ENCODE results near the gene FLVCR1.

DNA sequence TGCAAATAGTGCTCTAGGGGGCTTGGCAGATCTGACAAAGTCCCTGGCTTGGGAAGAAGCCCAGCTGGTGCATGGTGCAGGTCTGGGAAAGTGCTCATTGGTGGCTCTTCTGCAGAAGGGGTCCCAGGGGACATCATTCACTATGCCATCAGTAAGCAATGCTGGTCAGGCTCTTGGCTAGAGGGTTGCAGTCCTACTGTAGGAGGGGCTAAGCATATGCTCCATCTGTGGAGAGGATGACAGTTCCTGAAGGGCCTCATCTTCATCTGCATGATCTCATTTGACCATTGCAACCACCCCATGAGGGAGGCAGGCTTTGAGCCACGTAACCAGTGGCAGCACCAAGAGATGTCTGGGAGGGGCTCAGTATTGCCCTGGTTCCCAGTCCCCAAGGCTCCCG lies 60.7 kb downstream of the FLVCR1 start:
- TF ChIP-seq, protein P1, sequence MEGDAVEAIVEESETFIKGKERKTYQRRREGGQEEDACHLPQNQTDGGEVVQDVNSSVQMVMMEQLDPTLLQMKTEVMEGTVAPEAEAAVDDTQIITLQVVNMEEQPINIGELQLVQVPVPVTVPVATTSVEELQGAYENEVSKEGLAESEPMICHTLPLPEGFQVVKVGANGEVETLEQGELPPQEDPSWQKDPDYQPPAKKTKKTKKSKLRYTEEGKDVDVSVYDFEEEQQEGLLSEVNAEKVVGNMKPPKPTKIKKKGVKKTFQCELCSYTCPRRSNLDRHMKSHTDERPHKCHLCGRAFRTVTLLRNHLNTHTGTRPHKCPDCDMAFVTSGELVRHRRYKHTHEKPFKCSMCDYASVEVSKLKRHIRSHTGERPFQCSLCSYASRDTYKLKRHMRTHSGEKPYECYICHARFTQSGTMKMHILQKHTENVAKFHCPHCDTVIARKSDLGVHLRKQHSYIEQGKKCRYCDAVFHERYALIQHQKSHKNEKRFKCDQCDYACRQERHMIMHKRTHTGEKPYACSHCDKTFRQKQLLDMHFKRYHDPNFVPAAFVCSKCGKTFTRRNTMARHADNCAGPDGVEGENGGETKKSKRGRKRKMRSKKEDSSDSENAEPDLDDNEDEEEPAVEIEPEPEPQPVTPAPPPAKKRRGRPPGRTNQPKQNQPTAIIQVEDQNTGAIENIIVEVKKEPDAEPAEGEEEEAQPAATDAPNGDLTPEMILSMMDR (IDR thresholded peaks at IDR 0.05 in 8 of 11, conservative IDR thresholded peaks at IDR 0.05 in 3 of 11), result no peak
- no peak for TF ChIP-seq POLR2AphosphoS5 (IDR thresholded peaks at IDR 0.05)

Data from spleen (tissue), 7 donors.